GM18861 (cell line): ENCODE data around the gene DDIT3.

Experiments
- ATAC-seq: cut with Tn5 transposase; IDR thresholded peaks from one replicate; pipeline ENCODE4 v1.9.1; 2021; ENCODE audit not compliant: unreplicated experiment

The DDIT3 gene

GRCh38 chr12:57487597-57488401 lies 32.5 kb downstream of the DDIT3 start, which contains the start of gene MARS1:
Gene MARS1, plus strand, starts transcription at chr12:57488068. Its CDS starts 23 bp downstream, at chr12:57488091.
- peak; percentile 97 for ATAC-seq

- no peak for ATAC-seq
These were observed 33.2 kb downstream of the DDIT3 start for GRCh38 chr12:57487055-57487596.

GRCh38 chr12:57485695-57486094 lies 34.6 kb downstream of the DDIT3 start:
- ATAC-seq: no peak

GRCh38 chr12:57483466-57483865 lies 36.8 kb downstream of the DDIT3 start:
- no peak for ATAC-seq

- ATAC-seq: no peak
These were observed 38.6 kb downstream of the DDIT3 start for GRCh38 chr12:57481671-57482070.

- ATAC-seq: peak; percentile 40
These were observed 40.8 kb downstream of the DDIT3 start, which contains the start of gene ARHGAP9 for GRCh38 chr12:57479376-57480115. Gene ARHGAP9, minus strand, starts transcription at chr12:57479866. Its CDS starts 460 bp downstream, at chr12:57479406.

- ATAC-seq: no peak
These were observed 41.3 kb downstream of the DDIT3 start for GRCh38 chr12:57479043-57479375.

GRCh38 chr12:57477710-57478681 lies 42.3 kb downstream of the DDIT3 start:
- ATAC-seq: no peak

- no peak for ATAC-seq
These were observed 43.2 kb downstream of the DDIT3 start for GRCh38 chr12:57476993-57477709.

GRCh38 chr12:57476162-57476992 lies 43.9 kb downstream of the DDIT3 start:
- no peak for ATAC-seq

GRCh38 chr12:57475271-57476161 lies 44.8 kb downstream of the DDIT3 start:
- no peak for ATAC-seq

- ATAC-seq: no peak
These were observed 45.5 kb downstream of the DDIT3 start for GRCh38 chr12:57474862-57475261.

GRCh38 chr12:57474430-57474829 lies 45.9 kb downstream of the DDIT3 start:
- ATAC-seq: no peak

- ATAC-seq: no peak
These were observed 46.4 kb downstream of the DDIT3 start for GRCh38 chr12:57473886-57474285.

GRCh38 chr12:57473392-57473791 lies 46.9 kb downstream of the DDIT3 start:
- ATAC-seq: no peak

- ATAC-seq: no peak
These were observed 47.9 kb downstream of the DDIT3 start for GRCh38 chr12:57472391-57472790.

- no peak for ATAC-seq
These were observed 48.7 kb downstream of the DDIT3 start for GRCh38 chr12:57471661-57472060.

- no peak for ATAC-seq
These were observed 49.2 kb downstream of the DDIT3 start for GRCh38 chr12:57470970-57471656.
